GM21576 (cell line): ENCODE results near the gene SREBF1.

Experiments used
- ATAC-seq: cut with Tn5 transposase; IDR thresholded peaks from one replicate; pipeline ENCODE4 v1.9.1; 2021; ENCODE audit warnings: mild to moderate bottlenecking, moderate library complexity; ENCODE audit not compliant: unreplicated experiment

Gene SREBF1

GRCh38 chr17:17826342-17826713 is 10.5 kb downstream of the SREBF1 start:
- ATAC-seq = no peak

- ATAC-seq = no peak
Observed at GRCh38 chr17:17824783-17825614, 11.8 kb downstream of the SREBF1 start.

- peak; percentile 10 for ATAC-seq
Observed at GRCh38 chr17:17824119-17824782, 12.5 kb downstream of the SREBF1 start.

- peak; percentile 60 for ATAC-seq
Observed at GRCh38 chr17:17823433-17824118, 13.2 kb downstream of the SREBF1 start.

- no peak for ATAC-seq
Observed at GRCh38 chr17:17822616-17823015, 14.2 kb downstream of the SREBF1 start.

GRCh38 chr17:17822189-17822588 is 14.6 kb downstream of the SREBF1 start:
- ATAC-seq = no peak

- no peak for ATAC-seq
Observed at GRCh38 chr17:17820463-17821158, 16.2 kb downstream of the SREBF1 start.

GRCh38 chr17:17820046-17820445 is 16.7 kb downstream of the SREBF1 start:
- ATAC-seq = no peak

- ATAC-seq = peak; percentile 50
Observed at GRCh38 chr17:17819561-17819995, 17.2 kb downstream of the SREBF1 start.

- no peak for ATAC-seq
Observed at GRCh38 chr17:17819111-17819510, 17.7 kb downstream of the SREBF1 start.

- no peak for ATAC-seq
Observed at GRCh38 chr17:17818088-17818526, 18.7 kb downstream of the SREBF1 start.

- ATAC-seq = no peak
Observed at GRCh38 chr17:17817552-17817947, 19.2 kb downstream of the SREBF1 start.

GRCh38 chr17:17816831-17817551 is 19.8 kb downstream of the SREBF1 start:
- no peak for ATAC-seq

- ATAC-seq = no peak
Observed at GRCh38 chr17:17816240-17816814, 20.5 kb downstream of the SREBF1 start.

- ATAC-seq = no peak
Observed at GRCh38 chr17:17815436-17816200, 21.2 kb downstream of the SREBF1 start.

GRCh38 chr17:17815062-17815406 is 21.8 kb downstream of the SREBF1 start:
- ATAC-seq = no peak

- no peak for ATAC-seq
Observed at GRCh38 chr17:17814162-17815061, 22.4 kb downstream of the SREBF1 start.

- no peak for ATAC-seq
Observed at GRCh38 chr17:17813725-17814095, 23.1 kb downstream of the SREBF1 start.
